Testis (tissue), 2 donors: Measurements from ENCODE around the gene RABEP2.

Source experiments
- POLR2A ChIP-seq: fragments of 450-650 bp; IDR thresholded peaks from one replicate; pipeline ENCODE4 v1.6.1; 2017; ENCODE audit warnings: antibody characterized with exemption, mild to moderate bottlenecking, moderate library complexity
- TF ChIP-seq, protein P1 (sequence below), 3 experiments: fragments of 450-650 bp in 2 of 3; fragments of 200-600 bp in 1 of 3; sonication (generic) in 1 of 3; IDR thresholded peaks; one replicate each; pipeline ENCODE4 v1.5.1; 2016 to 2019; ENCODE audit warnings: antibody characterized with exemption in 3 of 3, mild to moderate bottlenecking in 2 of 3, moderate library complexity in 1 of 3

- TF ChIP-seq, protein P1, sequence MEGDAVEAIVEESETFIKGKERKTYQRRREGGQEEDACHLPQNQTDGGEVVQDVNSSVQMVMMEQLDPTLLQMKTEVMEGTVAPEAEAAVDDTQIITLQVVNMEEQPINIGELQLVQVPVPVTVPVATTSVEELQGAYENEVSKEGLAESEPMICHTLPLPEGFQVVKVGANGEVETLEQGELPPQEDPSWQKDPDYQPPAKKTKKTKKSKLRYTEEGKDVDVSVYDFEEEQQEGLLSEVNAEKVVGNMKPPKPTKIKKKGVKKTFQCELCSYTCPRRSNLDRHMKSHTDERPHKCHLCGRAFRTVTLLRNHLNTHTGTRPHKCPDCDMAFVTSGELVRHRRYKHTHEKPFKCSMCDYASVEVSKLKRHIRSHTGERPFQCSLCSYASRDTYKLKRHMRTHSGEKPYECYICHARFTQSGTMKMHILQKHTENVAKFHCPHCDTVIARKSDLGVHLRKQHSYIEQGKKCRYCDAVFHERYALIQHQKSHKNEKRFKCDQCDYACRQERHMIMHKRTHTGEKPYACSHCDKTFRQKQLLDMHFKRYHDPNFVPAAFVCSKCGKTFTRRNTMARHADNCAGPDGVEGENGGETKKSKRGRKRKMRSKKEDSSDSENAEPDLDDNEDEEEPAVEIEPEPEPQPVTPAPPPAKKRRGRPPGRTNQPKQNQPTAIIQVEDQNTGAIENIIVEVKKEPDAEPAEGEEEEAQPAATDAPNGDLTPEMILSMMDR (IDR thresholded peaks at IDR 0.05): no peak
- TF ChIP-seq POLR2A: no peak
Observed at GRCh38 chr16:28893291-28893690, 31.7 kb downstream of the RABEP2 start.
